Peyer's patch (tissue), 4 donors: ENCODE data around the gene IFITM2. TPM values are rescaled to one million over a fixed set of nuclear protein-coding genes. Genes with fewer than 3 reads are reported as not detected.
"Not testable (repeated sequence)": the region's sequence is repeated elsewhere in the genome, so short reads cannot be mapped to it uniquely, and the experiment has no call there.

Source experiments
- DNase-seq, 3 donors: peaks; one replicate each; pipeline ENCODE4 v3.0.0-alpha.2; 2017 to 2019
- H3K27ac ChIP-seq, 4 donors: fragments of 200-600 bp; sonication (generic); one replicate each; pipeline ENCODE4 v1.5.1; 2016 to 2019
- H3K27me3 ChIP-seq, 2 donors: fragments of 200-600 bp; sonication (generic); one replicate each; pipeline ENCODE4 v1.5.1; 2019
- H3K36me3 ChIP-seq, 3 donors: fragments of 200-600 bp; sonication (generic); one replicate each; pipeline ENCODE4 v1.5.1; 2016 to 2019
- H3K4me1 ChIP-seq, 4 donors: fragments of 200-600 bp; sonication (generic); one replicate each; pipeline ENCODE4 v1.5.1; 2016 to 2019
- H3K4me3 ChIP-seq, 4 donors: fragments of 200-600 bp; sonication (generic); 1 replicate in 3 of 4; 2 replicates in 1 of 4; pipeline ENCODE4 v1.5.1; 2016 to 2019; ENCODE audit warnings: mild to moderate bottlenecking in 1 of 4
- H3K9me3 ChIP-seq, 4 donors: fragments of 200-600 bp; sonication (generic); one replicate each; pipeline ENCODE4 v1.5.1; 2016 to 2019; ENCODE audit warnings: mild to moderate bottlenecking in 1 of 4
- CTCF ChIP-seq, 6 experiments: fragments of 450-650 bp in 4 of 6; fragments of 200-600 bp in 2 of 6; sonication (generic) in 1 of 6; IDR thresholded peaks; one replicate each; pipeline ENCODE4 v1.5.1; 2017 to 2019; ENCODE audit warnings: antibody characterized with exemption in 6 of 6, mild to moderate bottlenecking in 3 of 6, moderate library complexity in 1 of 6
- POLR2A ChIP-seq, 2 donors: fragments of 450-650 bp; IDR thresholded peaks; one replicate each; pipeline ENCODE4 v1.5.1; 2017; ENCODE audit warnings: antibody characterized with exemption in 2 of 2, mild to moderate bottlenecking in 2 of 2, moderate library complexity in 2 of 2
- total RNA-seq, 4 donors: library from RNA; depleted of rRNA; stranded (reverse); fragments of >200 nt; gene quantifications; one replicate each; pipeline ENCODE4 v1.1.0, GENCODE V29; 2016

Gene IFITM2
- total RNA-seq = 10 to 100 TPM; 15.6 to 98.2 (median 46.0) TPM

DNA sequence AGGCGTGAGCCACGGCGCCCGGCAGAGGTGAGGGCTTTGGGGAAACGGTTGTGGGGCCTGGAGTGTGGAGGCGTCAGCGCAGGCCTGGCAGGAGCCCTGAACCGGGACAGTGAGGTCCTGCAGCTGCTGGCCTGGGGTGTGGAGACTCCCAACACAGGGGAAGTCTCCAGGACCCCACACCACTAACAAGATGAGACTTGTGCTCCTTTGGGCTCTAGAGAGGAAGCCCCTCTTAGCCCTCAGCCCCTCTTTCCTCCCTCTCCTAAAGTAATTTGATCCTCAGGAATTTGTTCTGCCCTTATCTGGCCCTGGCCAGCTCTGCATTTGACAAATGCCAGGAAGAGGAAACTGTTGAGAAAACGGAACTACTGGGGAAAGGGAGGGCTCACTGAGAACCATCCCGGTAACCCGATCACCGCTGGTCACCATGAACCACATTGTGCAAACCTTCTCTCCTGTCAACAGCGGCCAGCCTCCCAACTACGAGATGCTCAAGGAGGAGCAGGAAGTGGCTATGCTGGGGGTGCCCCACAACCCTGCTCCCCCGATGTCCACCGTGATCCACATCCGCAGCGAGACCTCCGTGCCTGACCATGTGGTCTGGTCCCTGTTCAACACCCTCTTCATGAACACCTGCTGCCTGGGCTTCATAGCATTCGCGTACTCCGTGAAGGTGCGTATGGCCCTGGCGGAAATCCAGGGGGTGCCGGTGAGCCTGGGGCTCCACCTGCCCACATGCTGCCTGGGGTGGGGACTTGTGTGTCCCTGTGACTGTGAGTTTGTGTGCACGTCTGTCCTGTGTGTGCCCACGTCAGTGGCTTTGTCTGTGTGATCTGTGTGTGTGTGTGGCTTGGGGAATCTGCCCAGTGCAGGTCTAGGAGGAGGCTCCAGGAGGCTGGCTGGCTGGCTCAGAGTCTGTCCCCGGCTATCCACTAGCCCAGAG lies at the start of gene IFITM2:
IFITM2 (plus strand) TSS at position 51 of the 943 bp plus-strand sequence; CDS start at position 428, 377 bp downstream.
- H3K27me3 ChIP-seq, H3K36me3 ChIP-seq, H3K9me3 ChIP-seq: not testable (repeated sequence)
- Histone ChIP-seq H3K4me1 (peaks cover 0 to 37% (median 12%) of the 10 kb centered on the region in 4 donors), H3K4me3 (peak within 1 kb of the TSS; percentile 39 to 56 (median 48)), H3K27ac (peak within 1 kb of the TSS; percentile 68 to 93 (median 86))
- peak in 1 of 2 donors; percentile 55 for TF ChIP-seq POLR2A (IDR thresholded peaks at IDR 0.05)
- DNase-seq = peak in 2 of 3 donors; percentile 86 to 90

- Histone ChIP-seq H3K36me3 (no peaks in the 10 kb centered on the region), H3K4me3 (no peak overlapping the region), H3K27ac (no peak overlapping the region), H3K27me3 (no peaks in the 10 kb centered on the region), H3K4me1 (no peaks in the 10 kb centered on the region), H3K9me3 (no peaks in the 10 kb centered on the region)
- DNase-seq = no peak
- TF ChIP-seq CTCF (IDR thresholded peaks at IDR 0.05) = no peak
- no peak for TF ChIP-seq POLR2A (IDR thresholded peaks at IDR 0.05)
These were observed 48.2 kb upstream of the IFITM2 start for GRCh38 chr11:259413-259812.

DNA sequence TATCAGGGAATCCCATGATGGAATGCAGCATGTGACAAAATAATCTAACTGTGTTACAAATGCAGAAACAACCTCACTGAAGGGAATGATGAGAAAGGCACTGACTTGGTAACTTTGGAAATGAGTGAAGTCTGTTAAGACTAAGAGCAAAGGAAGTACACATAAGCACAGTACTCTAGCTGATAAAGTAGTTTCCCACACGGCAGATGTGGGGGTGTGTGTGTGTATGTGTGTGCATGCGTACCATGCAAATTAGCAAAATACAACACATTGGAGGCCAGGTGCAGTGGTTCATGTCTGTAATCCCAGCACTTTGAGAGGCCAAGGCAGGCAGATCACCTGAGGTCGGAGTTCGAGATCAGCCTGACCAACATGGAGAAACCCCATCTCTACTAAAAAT lies 46.0 kb upstream of the IFITM2 start:
- TF ChIP-seq POLR2A (IDR thresholded peaks at IDR 0.05) = no peak
- TF ChIP-seq CTCF (IDR thresholded peaks at IDR 0.05) = no peak
- DNase-seq = no peak
- H3K36me3 ChIP-seq = no peaks in the 10 kb centered on the region
- no peak overlapping the region for H3K27ac ChIP-seq
- H3K4me1 ChIP-seq = no peaks in the 10 kb centered on the region
- no peaks in the 10 kb centered on the region for H3K9me3 ChIP-seq
- no peaks in the 10 kb centered on the region for H3K27me3 ChIP-seq
- H3K4me3 ChIP-seq = no peak overlapping the region

DNA sequence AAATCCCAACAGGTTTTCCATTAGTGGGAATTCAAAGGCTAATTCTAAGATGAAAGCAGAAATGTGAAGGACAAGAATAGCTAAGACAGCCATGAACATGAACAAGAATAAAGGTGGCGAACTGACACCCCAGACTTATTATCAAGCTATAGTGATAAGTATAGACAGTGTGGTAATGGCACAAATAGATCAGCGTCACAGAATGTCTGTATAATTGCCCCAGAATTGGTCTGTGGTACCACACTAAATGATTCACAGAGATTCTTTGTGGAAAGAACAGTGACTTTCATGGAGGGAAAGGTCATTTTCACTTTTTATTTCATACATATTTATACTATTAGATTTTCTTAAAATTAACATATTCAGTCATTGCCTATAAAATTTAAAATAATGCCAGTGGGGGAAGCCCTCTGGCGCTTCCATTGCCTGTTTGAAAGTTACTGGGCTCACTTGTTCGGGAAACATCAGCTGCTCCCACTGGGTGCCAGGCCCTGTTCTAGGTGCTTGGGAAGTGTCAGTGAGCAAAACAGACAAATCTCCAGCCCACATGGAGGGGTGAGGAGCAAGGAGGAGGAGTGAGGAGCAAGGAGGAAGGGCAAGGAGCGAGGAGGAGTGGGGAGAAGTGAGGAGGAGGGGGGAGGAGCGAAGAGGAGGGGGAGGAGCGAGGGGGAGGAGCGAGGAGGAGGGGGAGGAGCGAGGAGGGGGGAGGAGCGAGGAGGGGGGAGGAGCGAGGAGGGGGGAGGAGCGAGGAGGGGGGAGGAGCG lies 40.8 kb upstream of the IFITM2 start:
- H3K9me3 ChIP-seq = no peaks in the 10 kb centered on the region
- H3K36me3 ChIP-seq = no peaks in the 10 kb centered on the region
- H3K27ac ChIP-seq = peak overlapping the region in 1 of 4 donors; percentile 68
- DNase-seq = peak in 2 of 3 donors; percentile 58 to 69
- H3K27me3 ChIP-seq = no peaks in the 10 kb centered on the region
- no peak overlapping the region for H3K4me3 ChIP-seq
- H3K4me1 ChIP-seq = peaks cover 6 to 22% (median 8%) of the 10 kb centered on the region in 4 donors
- TF ChIP-seq CTCF (IDR thresholded peaks at IDR 0.05) (no peak), POLR2A (IDR thresholded peaks at IDR 0.05) (no peak)

- Histone ChIP-seq H3K9me3 (no peaks in the 10 kb centered on the region), H3K4me3 (peak overlapping the region; percentile 41 to 64 (median 58)), H3K27me3 (no peaks in the 10 kb centered on the region), H3K27ac (peak overlapping the region; percentile 93 to 97 (median 94)), H3K36me3 (no peaks in the 10 kb centered on the region), H3K4me1 (peaks cover 6 to 23% (median 8%) of the 10 kb centered on the region in 4 donors)
- TF ChIP-seq CTCF (IDR thresholded peaks at IDR 0.05) (no peak), POLR2A (IDR thresholded peaks at IDR 0.05) (peak in 1 of 2 donors; percentile 75)
- DNase-seq = peak; percentile 77 to 90 (median 82)
These were observed 40.1 kb upstream of the IFITM2 start for GRCh38 chr11:267491-267994.
